HepG2 (cell line): Measurements from ENCODE around the gene SGF29. TPM values are rescaled to one million over a fixed set of nuclear protein-coding genes. Genes with fewer than 3 reads are reported as not detected.
A peak's percentile ranks its signal among the peaks of the same experiment; 100 is the strongest.

Experiments
- ARID2 ChIP-seq: sonication (generic); formaldehyde crosslinking; IDR thresholded peaks from 2 replicates; pipeline ENCODE4 v1.8.1; 2022; ENCODE audit warnings: mild to moderate bottlenecking, missing genetic modification reagents, borderline replicate concordance
- BRD4 ChIP-seq: sonication (generic); formaldehyde crosslinking; IDR thresholded peaks from 2 replicates; pipeline ENCODE4 v1.4.0; 2020; ENCODE audit warnings: missing genetic modification reagents
- FOSL2 ChIP-seq: sonication (generic); formaldehyde crosslinking; IDR thresholded peaks from 2 replicates; pipeline ENCODE4 v1.4.0; 2020; ENCODE audit warnings: missing genetic modification reagents
- LBX2 ChIP-seq: sonication (generic); formaldehyde crosslinking; IDR thresholded peaks from 2 replicates; pipeline ENCODE4 v1.5.0; 2020; ENCODE audit warnings: missing genetic modification reagents, mild to moderate bottlenecking, borderline replicate concordance
- PBX2 ChIP-seq: IDR thresholded peaks from 2 replicates; pipeline ENCODE4 v1.6.1; 2016; ENCODE audit warnings: control low read depth
- SALL1 ChIP-seq: sonication (generic); formaldehyde crosslinking; IDR thresholded peaks from 2 replicates; pipeline ENCODE4 v1.8.0; 2022; ENCODE audit warnings: mild to moderate bottlenecking, missing genetic modification reagents
- SAP130 ChIP-seq: IDR thresholded peaks from 2 replicates; pipeline ENCODE4 v1.6.1; 2016; ENCODE audit warnings: low read depth
- TCF7L2 ChIP-seq: IDR thresholded peaks from 2 replicates; pipeline ENCODE4 v1.6.1; 2011; ENCODE audit warnings: mild to moderate bottlenecking, low read depth, low read length, moderate library complexity
- TEAD2 ChIP-seq: sonication (generic); formaldehyde crosslinking; IDR thresholded peaks from 2 replicates; pipeline ENCODE4 v1.9.0; 2021; ENCODE audit warnings: missing genetic modification reagents
- TSC22D2 ChIP-seq: sonication (generic); formaldehyde crosslinking; IDR thresholded peaks from 2 replicates; pipeline ENCODE4 v1.5.1; 2020; ENCODE audit warnings: missing genetic modification reagents, mild to moderate bottlenecking, borderline replicate concordance
- USF2 ChIP-seq, 2 experiments: sonication (generic) in 1 of 2; formaldehyde crosslinking in 1 of 2; IDR thresholded peaks; 2 replicates each; pipeline versions ENCODE4 v1.5.1 to v1.6.1; 2011 to 2020; ENCODE audit warnings: borderline replicate concordance in 1 of 2, low read depth in 1 of 2, low read length in 1 of 2, mild to moderate bottlenecking in 1 of 2, missing genetic modification reagents in 1 of 2, moderate library complexity in 1 of 2
- ZNF547 ChIP-seq: sonication (generic); formaldehyde crosslinking; IDR thresholded peaks from 2 replicates; pipeline ENCODE4 v1.5.1; 2020; ENCODE audit warnings: mild to moderate bottlenecking, missing genetic modification reagents
- ZNF724P ChIP-seq: sonication (generic); formaldehyde crosslinking; IDR thresholded peaks from 2 replicates; pipeline ENCODE4 v1.8.0; 2022; ENCODE audit warnings: missing genetic modification reagents, borderline replicate concordance
- ZNF773 ChIP-seq: sonication (generic); formaldehyde crosslinking; IDR thresholded peaks from 2 replicates; pipeline ENCODE4 v1.4.0; 2020; ENCODE audit warnings: missing genetic modification reagents, borderline replicate concordance
- ZNF790 ChIP-seq: sonication (generic); formaldehyde crosslinking; IDR thresholded peaks from 2 replicates; pipeline ENCODE4 v1.8.0; 2022; ENCODE audit warnings: missing genetic modification reagents, mild to moderate bottlenecking, borderline replicate concordance
- ZXDC ChIP-seq: sonication (generic); formaldehyde crosslinking; IDR thresholded peaks from 2 replicates; pipeline ENCODE4 v1.5.0; 2020; ENCODE audit warnings: mild to moderate bottlenecking, missing genetic modification reagents
- polyA plus RNA-seq, 8 experiments: library from polyadenylated mRNA; depleted of rRNA in 3 of 8; stranded (reverse) in 7 of 8; unstranded in 1 of 8; fragments of >200 nt; fragmentation: Illumina TruSeq in 4 of 8; extraction: Trizol in 4 of 8; gene quantifications; 2 replicates each; pipeline versions ENCODE4 v1.2.1 to v1.2.3, GENCODE V29; 2011 to 2016; ENCODE audit warnings: low read depth in 4 of 8, missing spikeins in 1 of 8, mixed read lengths in 1 of 8; ENCODE audit not compliant: insufficient read depth in 1 of 8
- total RNA-seq, 5 experiments: library from RNA; depleted of rRNA; stranded (reverse); fragments of >200 nt; fragmentation: Illumina TruSeq; extraction: Trizol; gene quantifications; 2 replicates each; pipeline ENCODE4 v1.2.3, GENCODE V29; 2016; ENCODE audit warnings: low read depth in 1 of 5
- TF ChIP-seq, protein P1 (sequence below): sonication (generic); formaldehyde crosslinking; IDR thresholded peaks from 2 replicates; pipeline ENCODE4 v1.4.0; 2020; ENCODE audit warnings: low read depth, missing genetic modification reagents

SGF29 gene
- total and polyA plus RNA-seq, 2 of the 13 experiments (the other 11 are each of a cell fraction or from before 2014, with no cell fraction given) = 5.0 to 29.4 TPM

DNA sequence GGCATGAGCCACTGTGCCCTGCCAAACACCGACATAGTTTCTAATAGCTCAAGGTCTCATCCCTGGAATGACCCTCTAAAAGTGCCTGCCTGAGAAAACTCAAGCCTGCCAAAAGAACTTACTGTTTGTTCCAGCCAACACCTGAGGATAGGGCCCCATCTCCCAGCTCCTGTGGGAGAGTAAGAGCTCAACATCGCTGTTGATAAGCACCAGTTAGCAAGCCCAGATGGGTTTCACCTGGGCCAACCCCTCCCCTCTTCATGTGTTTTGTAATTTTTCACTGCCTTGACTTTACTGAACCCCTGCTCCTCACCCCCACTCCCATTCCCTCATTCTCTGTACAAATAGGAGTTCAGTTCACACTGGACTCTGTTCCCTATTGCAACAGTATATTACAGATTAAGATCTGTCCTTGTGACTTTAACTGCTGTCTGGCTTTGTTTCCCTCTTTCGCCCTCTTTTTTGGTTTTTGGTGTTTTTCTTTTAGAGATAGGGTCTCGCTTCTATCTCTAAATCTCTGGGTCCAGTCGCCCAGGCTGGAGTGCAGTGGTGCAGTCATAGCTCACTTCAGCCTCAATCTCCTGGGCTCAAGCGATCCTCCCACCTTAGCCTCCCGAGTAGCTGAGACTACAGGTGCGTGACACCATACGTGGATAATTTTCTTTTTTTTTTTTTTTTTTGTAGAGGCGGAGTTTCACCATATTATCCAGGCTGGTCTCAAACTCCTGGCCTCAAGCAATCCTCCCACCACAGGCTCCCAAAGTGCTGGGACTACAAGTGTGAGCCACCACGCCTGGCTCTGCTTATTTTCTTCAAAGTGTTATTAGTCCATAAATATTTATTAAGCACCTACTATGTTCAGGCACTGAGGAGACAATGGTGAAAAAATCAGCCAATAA lies 27.3 kb upstream of the SGF29 start (continued):
- TF ChIP-seq ZXDC (no peak), ZNF724P (CRISPR knock-in tag) (no peak; the same call in 1 of the 2 replicates), ARID2 (CRISPR knock-in tag) (peak; percentile 86; the same call in 1 of the 2 replicates), BRD4 (CRISPR knock-in tag) (0 out of 2 replicates have a peak, but pooled peaks have one; percentile 55), TEAD2 (CRISPR knock-in tag) (no peak; the same call in 1 of the 2 replicates), USF2 (IDR thresholded peaks at IDR 0.05; ENCODE audit: low read depth, low read length) (no peak), USF2 (CRISPR knock-in tag; IDR thresholded peaks at IDR 0.05; ENCODE audit: borderline replicate concordance) (no peak; the same call in 1 of the 2 replicates), FOSL2 (CRISPR knock-in tag) (peak; percentile 33), TCF7L2 (no peak), ZNF773 (CRISPR knock-in tag) (peak; percentile 70; the same call in 1 of the 2 replicates), ZNF790 (CRISPR knock-in tag) (no peak; the same call in 1 of the 2 replicates), SAP130 (CRISPR knock-in tag) (peak; percentile 94), LBX2 (CRISPR knock-in tag) (no peak), ZNF547 (CRISPR knock-in tag) (no peak; the same call in 1 of the 2 replicates), SALL1 (peak; percentile 93), PBX2 (CRISPR knock-in tag) (peak; percentile 51), TSC22D2 (CRISPR knock-in tag) (peak; percentile 19; the same call in 1 of the 2 replicates)
- TF ChIP-seq, protein P1, sequence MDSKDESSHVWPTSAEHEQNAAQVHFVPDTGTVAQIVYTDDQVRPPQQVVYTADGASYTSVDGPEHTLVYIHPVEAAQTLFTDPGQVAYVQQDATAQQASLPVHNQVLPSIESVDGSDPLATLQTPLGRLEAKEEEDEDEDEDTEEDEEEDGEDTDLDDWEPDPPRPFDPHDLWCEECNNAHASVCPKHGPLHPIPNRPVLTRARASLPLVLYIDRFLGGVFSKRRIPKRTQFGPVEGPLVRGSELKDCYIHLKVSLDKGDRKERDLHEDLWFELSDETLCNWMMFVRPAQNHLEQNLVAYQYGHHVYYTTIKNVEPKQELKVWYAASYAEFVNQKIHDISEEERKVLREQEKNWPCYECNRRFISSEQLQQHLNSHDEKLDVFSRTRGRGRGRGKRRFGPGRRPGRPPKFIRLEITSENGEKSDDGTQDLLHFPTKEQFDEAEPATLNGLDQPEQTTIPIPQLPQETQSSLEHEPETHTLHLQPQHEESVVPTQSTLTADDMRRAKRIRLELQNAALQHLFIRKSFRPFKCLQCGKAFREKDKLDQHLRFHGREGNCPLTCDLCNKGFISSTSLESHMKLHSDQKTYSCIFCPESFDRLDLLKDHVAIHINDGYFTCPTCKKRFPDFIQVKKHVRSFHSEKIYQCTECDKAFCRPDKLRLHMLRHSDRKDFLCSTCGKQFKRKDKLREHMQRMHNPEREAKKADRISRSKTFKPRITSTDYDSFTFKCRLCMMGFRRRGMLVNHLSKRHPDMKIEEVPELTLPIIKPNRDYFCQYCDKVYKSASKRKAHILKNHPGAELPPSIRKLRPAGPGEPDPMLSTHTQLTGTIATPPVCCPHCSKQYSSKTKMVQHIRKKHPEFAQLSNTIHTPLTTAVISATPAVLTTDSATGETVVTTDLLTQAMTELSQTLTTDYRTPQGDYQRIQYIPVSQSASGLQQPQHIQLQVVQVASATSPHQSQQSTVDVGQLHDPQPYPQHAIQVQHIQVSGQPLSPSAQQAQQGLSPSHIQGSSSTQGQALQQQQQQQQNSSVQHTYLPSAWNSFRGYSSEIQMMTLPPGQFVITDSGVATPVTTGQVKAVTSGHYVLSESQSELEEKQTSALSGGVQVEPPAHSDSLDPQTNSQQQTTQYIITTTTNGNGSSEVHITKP (CRISPR knock-in tag) = peak; percentile 84
